Osteoblast (primary cell): ENCODE measurements around the gene BCL11A. TPM values are rescaled to one million over a fixed set of nuclear protein-coding genes. Genes with fewer than 3 reads are reported as not detected.

Experiments used
- DNase-seq: peaks from one replicate; pipeline ENCODE4 v3.0.0; 2011; ENCODE audit warnings: low spot score, mixed read lengths; ENCODE audit not compliant: insufficient read length; ENCODE audit errors: missing footprints
- H2AFZ ChIP-seq: 2 replicates; pipeline ENCODE4 v1.6.0; 2011; ENCODE audit warnings: mild to moderate bottlenecking, low read length
- H3K27ac ChIP-seq: 2 replicates; pipeline ENCODE4 v1.5.1; 2011; ENCODE audit warnings: mild to moderate bottlenecking, low read depth, low read length, moderate library complexity
- H3K27me3 ChIP-seq: 2 replicates; pipeline ENCODE4 v1.6.0; 2012; ENCODE audit warnings: mild to moderate bottlenecking, control low read depth, inconsistent platforms, low read length, moderate library complexity; ENCODE audit not compliant: insufficient read depth
- H3K36me3 ChIP-seq: 2 replicates; pipeline ENCODE4 v1.5.1; 2011; ENCODE audit warnings: mild to moderate bottlenecking, low read length, control low read depth, moderate library complexity; ENCODE audit not compliant: insufficient read depth
- H3K4me1 ChIP-seq: 2 replicates; pipeline ENCODE4 v1.5.1; 2011; ENCODE audit warnings: mild to moderate bottlenecking, low read length, control low read depth, moderate library complexity; ENCODE audit not compliant: insufficient read depth
- H3K4me2 ChIP-seq: 2 replicates; pipeline ENCODE4 v1.6.0; 2011; ENCODE audit warnings: mild to moderate bottlenecking, low read length; ENCODE audit not compliant: insufficient read depth
- H3K4me3 ChIP-seq: fragments of 200-600 bp; sonication (generic); 3 replicates; pipeline ENCODE4 v1.5.1; 2012; ENCODE audit warnings: mild to moderate bottlenecking, low read length, inconsistent platforms; ENCODE audit not compliant: insufficient read depth
- H3K79me2 ChIP-seq: 2 replicates; pipeline ENCODE4 v1.6.0; 2012; ENCODE audit warnings: mild to moderate bottlenecking, low read length, control low read depth, inconsistent platforms; ENCODE audit not compliant: insufficient read depth
- H3K9me3 ChIP-seq: 2 replicates; pipeline ENCODE4 v1.5.1; 2011; ENCODE audit warnings: low read depth, low read length, control low read depth
- H4K20me1 ChIP-seq: 2 replicates; pipeline ENCODE4 v1.6.0; 2012; ENCODE audit warnings: mild to moderate bottlenecking, low read length, control low read depth; ENCODE audit not compliant: insufficient read depth
- total RNA-seq: library from RNA; depleted of rRNA; stranded (reverse); fragments of >200 nt; gene quantifications from 2 replicates; pipeline ENCODE4 v1.2.3, GENCODE V29; 2012
- TF ChIP-seq, protein P1 (sequence below): IDR thresholded peaks from 2 replicates; pipeline ENCODE4 v1.5.1; 2011; ENCODE audit warnings: mild to moderate bottlenecking, low read depth, low read length, moderate library complexity; ENCODE audit errors: extremely low read depth

BCL11A gene
- total RNA-seq, 1 donor, result 1.4 TPM

DNA sequence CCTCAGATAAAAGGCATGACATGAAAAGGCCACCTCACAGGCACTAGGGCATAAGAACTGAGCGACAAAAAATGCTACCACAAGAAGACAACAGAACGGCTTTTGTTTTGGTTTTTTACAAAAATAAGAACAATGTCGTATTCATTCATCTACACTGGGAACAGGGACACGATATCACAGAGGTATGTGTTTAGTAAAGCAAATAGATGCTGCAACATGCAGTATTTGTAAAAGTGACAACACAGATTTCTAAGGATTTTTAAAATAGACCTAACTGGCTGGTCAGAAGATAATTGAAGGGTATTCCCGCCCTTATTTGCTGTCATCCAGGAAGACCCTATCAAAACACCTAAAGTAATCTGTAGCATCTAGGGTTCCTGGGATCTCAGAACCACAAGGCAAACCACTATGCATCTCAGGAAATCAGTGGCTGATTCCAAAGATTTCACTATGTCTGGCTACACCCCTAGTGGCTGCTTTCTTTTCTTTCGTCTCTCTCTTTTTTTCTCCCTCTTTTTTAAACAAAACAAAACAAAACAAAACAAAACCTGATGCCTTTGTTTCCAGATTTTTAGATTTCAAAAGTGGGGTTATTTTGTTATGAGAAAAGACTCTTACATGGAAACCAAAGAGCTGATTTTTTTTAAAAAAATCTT lies 97.2 kb downstream of the BCL11A start:
- H3K4me1 ChIP-seq, result no peaks in the 10 kb centered on the region
- H2AFZ ChIP-seq, result no peak overlapping the region
- H3K9me3 ChIP-seq, result no peaks in the 10 kb centered on the region
- H3K36me3 ChIP-seq, result no peaks in the 10 kb centered on the region
- no peak overlapping the region for H3K27ac ChIP-seq
- H3K4me2 ChIP-seq, result no peak overlapping the region
- H3K79me2 ChIP-seq, result no peaks in the 10 kb centered on the region
- no peaks in the 10 kb centered on the region for H4K20me1 ChIP-seq
- no peak for DNase-seq
- TF ChIP-seq, protein P1, sequence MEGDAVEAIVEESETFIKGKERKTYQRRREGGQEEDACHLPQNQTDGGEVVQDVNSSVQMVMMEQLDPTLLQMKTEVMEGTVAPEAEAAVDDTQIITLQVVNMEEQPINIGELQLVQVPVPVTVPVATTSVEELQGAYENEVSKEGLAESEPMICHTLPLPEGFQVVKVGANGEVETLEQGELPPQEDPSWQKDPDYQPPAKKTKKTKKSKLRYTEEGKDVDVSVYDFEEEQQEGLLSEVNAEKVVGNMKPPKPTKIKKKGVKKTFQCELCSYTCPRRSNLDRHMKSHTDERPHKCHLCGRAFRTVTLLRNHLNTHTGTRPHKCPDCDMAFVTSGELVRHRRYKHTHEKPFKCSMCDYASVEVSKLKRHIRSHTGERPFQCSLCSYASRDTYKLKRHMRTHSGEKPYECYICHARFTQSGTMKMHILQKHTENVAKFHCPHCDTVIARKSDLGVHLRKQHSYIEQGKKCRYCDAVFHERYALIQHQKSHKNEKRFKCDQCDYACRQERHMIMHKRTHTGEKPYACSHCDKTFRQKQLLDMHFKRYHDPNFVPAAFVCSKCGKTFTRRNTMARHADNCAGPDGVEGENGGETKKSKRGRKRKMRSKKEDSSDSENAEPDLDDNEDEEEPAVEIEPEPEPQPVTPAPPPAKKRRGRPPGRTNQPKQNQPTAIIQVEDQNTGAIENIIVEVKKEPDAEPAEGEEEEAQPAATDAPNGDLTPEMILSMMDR, result no peak
- no peaks in the 10 kb centered on the region for H3K27me3 ChIP-seq
- H3K4me3 ChIP-seq, result no peak overlapping the region

DNA sequence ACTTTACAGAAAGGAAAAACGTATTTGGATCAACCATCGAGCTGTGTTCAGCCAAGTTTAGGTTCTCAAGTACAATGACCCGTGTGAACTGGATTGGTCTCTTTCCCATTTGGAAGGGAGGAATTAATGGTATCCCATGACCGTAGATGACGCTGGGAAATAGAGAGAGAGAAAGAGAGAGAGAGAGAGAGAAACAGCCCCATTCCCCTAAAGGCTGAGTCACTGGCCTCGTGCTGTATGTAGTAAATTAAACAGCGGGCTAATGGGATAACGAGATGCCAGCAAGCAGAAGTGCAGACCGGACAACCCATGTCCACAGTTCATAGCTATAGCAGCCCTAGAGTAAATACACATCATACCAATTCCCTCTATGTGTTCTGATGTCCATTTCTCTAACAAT lies 99.6 kb downstream of the BCL11A start:
- Histone ChIP-seq H3K36me3 (no peaks in the 10 kb centered on the region), H3K27ac (no peak overlapping the region), H3K79me2 (no peaks in the 10 kb centered on the region), H3K9me3 (no peaks in the 10 kb centered on the region), H3K27me3 (no peaks in the 10 kb centered on the region), H3K4me2 (no peak overlapping the region), H3K4me3 (no peak overlapping the region), H4K20me1 (no peaks in the 10 kb centered on the region), H3K4me1 (no peaks in the 10 kb centered on the region), H2AFZ (no peak overlapping the region)
- TF ChIP-seq, protein P1, result no peak
- DNase-seq, result no peak

- H3K79me2 ChIP-seq, result no peaks in the 10 kb centered on the region
- H3K4me3 ChIP-seq, result no peak overlapping the region
- H3K4me1 ChIP-seq, result no peaks in the 10 kb centered on the region
- no peaks in the 10 kb centered on the region for H3K36me3 ChIP-seq
- TF ChIP-seq, protein P1, result no peak
- H3K27ac ChIP-seq, result no peak overlapping the region
- no peak for DNase-seq
- H3K9me3 ChIP-seq, result no peaks in the 10 kb centered on the region
- no peaks in the 10 kb centered on the region for H4K20me1 ChIP-seq
- H2AFZ ChIP-seq, result no peak overlapping the region
- no peaks in the 10 kb centered on the region for H3K27me3 ChIP-seq
- no peak overlapping the region for H3K4me2 ChIP-seq
Observed at GRCh38 chr2:60453301-60453700, 100.2 kb downstream of the BCL11A start.

GRCh38 chr2:60450488-60450887 lies 103.0 kb downstream of the BCL11A start:
- Histone ChIP-seq H3K36me3 (no peaks in the 10 kb centered on the region), H3K79me2 (no peaks in the 10 kb centered on the region), H3K4me3 (no peak overlapping the region), H4K20me1 (no peaks in the 10 kb centered on the region), H3K27ac (no peak overlapping the region), H3K4me1 (no peaks in the 10 kb centered on the region), H3K9me3 (no peaks in the 10 kb centered on the region), H3K4me2 (no peak overlapping the region), H3K27me3 (no peaks in the 10 kb centered on the region), H2AFZ (no peak overlapping the region)
- DNase-seq, result no peak
- TF ChIP-seq, protein P1, result no peak
